ENCODE data around the gene PIBF1. TPM values are rescaled to one million over a fixed set of nuclear protein-coding genes. Genes with fewer than 3 reads are reported as not detected.

The PIBF1 gene
- total RNA-seq, 4 donors from 2014 or later, result 21.0 to 159 (median 36.4) TPM

GRCh38 chr13:72852207-72852606 is 70.3 kb downstream of the PIBF1 start:
- no peaks in the 10 kb centered on the region for H3K4me1 ChIP-seq
- H3K27me3 ChIP-seq, result no peaks in the 10 kb centered on the region
- no peaks in the 10 kb centered on the region for H3K9me3 ChIP-seq
- DNase-seq, result no peak
- no peak overlapping the region for H3K27ac ChIP-seq
- H3K4me3 ChIP-seq, result no peak overlapping the region
- TF ChIP-seq CTCF (IDR thresholded peaks at IDR 0.05), result no peak
- TF ChIP-seq POLR2A (IDR thresholded peaks at IDR 0.05), result no peak
- peaks cover 0 to 26% (median 0%) of the 10 kb centered on the region in 3 donors for H3K36me3 ChIP-seq

- Histone ChIP-seq H3K4me1 (no peaks in the 10 kb centered on the region), H3K27me3 (no peaks in the 10 kb centered on the region), H3K9me3 (no peaks in the 10 kb centered on the region), H3K36me3 (peaks cover 0 to 19% (median 0%) of the 10 kb centered on the region in 3 donors), H3K4me3 (no peak overlapping the region), H3K27ac (no peak overlapping the region)
- TF ChIP-seq CTCF (IDR thresholded peaks at IDR 0.05) (no peak), POLR2A (IDR thresholded peaks at IDR 0.05) (no peak)
- DNase-seq, result no peak
Measured at GRCh38 chr13:72853000-72853399, 71.1 kb downstream of the PIBF1 start.

- Histone ChIP-seq H3K27me3 (no peaks in the 10 kb centered on the region), H3K4me1 (no peaks in the 10 kb centered on the region), H3K27ac (no peak overlapping the region), H3K4me3 (no peak overlapping the region), H3K9me3 (no peaks in the 10 kb centered on the region), H3K36me3 (no peaks in the 10 kb centered on the region)
- TF ChIP-seq CTCF (IDR thresholded peaks at IDR 0.05) (no peak), POLR2A (IDR thresholded peaks at IDR 0.05) (no peak)
- DNase-seq, result no peak
Measured at GRCh38 chr13:72864142-72865011, 82.4 kb downstream of the PIBF1 start.

- Histone ChIP-seq H3K4me1 (no peaks in the 10 kb centered on the region), H3K36me3 (no peaks in the 10 kb centered on the region), H3K4me3 (no peak overlapping the region), H3K27me3 (no peaks in the 10 kb centered on the region), H3K9me3 (no peaks in the 10 kb centered on the region), H3K27ac (no peak overlapping the region)
- TF ChIP-seq POLR2A (IDR thresholded peaks at IDR 0.05) (no peak), CTCF (IDR thresholded peaks at IDR 0.05) (no peak)
- no peak for DNase-seq
Measured at GRCh38 chr13:72868229-72868628, 86.3 kb downstream of the PIBF1 start.

- Histone ChIP-seq H3K36me3 (no peaks in the 10 kb centered on the region), H3K9me3 (no peaks in the 10 kb centered on the region), H3K4me3 (no peak overlapping the region), H3K27ac (no peak overlapping the region), H3K4me1 (no peaks in the 10 kb centered on the region), H3K27me3 (no peaks in the 10 kb centered on the region)
- no peak for DNase-seq
- TF ChIP-seq CTCF (IDR thresholded peaks at IDR 0.05), result no peak
- no peak for TF ChIP-seq POLR2A (IDR thresholded peaks at IDR 0.05)
Measured at GRCh38 chr13:72875233-72875632, 93.3 kb downstream of the PIBF1 start.
